MM.1S (cell line): ENCODE data around the gene ZNF227.
"Not testable (repeated sequence)": the region's sequence is repeated elsewhere in the genome, so short reads cannot be mapped to it uniquely, and the experiment has no call there.

Source experiments
- CTCF ChIP-seq: fragments of 300-600 bp; sonication (generic); IDR thresholded peaks from 2 replicates; pipeline ENCODE4 v1.5.1; 2016; ENCODE audit warnings: antibody characterized with exemption, low read length, mixed read lengths
- EZH2 ChIP-seq: fragments of 300-600 bp; sonication (generic); optimal IDR thresholded peaks from 2 replicates; pipeline ENCODE3; 2017; ENCODE audit warnings: low read depth, mild to moderate bottlenecking, antibody characterized with exemption, low read length, mixed read lengths
- EZH2phosphoT487 ChIP-seq: fragments of 300-600 bp; sonication (generic); IDR thresholded peaks from 2 replicates; pipeline ENCODE4 v1.6.1; 2018; ENCODE audit warnings: antibody characterized with exemption, low read length

- not testable (repeated sequence) for TF ChIP-seq CTCF, EZH2, EZH2phosphoT487
Observed at GRCh38 chr19:44203877-44204276, 8.5 kb upstream of the ZNF227 start.
